NCI-H510A treated with DMSO at 0.1 percent for 48 hours (cell line): ENCODE results near the gene HOXA7.

ENCODE experiments used
- DNase-seq: peaks from one replicate; lab custom pipeline; 2025; lab: John Stamatoyannopoulos, UW

HOXA7 gene

DNA sequence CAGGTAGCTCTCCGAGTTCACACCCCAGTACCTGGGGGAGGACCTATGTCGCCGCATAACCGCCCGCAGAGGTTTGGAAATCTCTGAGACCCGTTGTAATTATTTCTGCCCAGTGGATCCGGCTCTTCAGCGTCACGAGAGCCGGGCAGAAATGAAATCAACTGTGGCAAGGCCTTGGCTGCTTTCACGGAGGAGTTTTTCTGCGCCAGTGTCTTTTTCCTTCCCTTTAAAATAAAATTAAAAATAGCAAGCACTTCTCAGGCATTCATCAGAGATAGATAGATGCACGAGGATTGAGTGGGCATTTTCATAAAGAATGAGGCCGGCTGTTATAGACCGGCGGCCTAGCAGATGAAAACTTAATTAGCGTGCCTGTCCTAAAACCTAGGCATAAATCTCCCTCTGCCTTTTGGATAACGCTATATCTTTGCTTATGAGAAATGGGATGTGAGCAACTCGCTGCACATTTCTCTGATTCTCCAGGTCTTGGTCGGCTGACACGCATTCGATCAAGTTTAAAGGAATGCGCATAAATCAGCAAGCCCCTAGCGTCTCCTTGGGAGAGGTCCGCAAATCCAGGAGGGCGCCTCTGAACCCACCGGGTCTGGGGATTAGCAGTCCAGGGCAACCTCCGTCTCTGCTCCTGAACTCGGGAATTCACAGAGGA, 37.0 kb upstream of the HOXA7 start:
- no peak for DNase-seq

DNA sequence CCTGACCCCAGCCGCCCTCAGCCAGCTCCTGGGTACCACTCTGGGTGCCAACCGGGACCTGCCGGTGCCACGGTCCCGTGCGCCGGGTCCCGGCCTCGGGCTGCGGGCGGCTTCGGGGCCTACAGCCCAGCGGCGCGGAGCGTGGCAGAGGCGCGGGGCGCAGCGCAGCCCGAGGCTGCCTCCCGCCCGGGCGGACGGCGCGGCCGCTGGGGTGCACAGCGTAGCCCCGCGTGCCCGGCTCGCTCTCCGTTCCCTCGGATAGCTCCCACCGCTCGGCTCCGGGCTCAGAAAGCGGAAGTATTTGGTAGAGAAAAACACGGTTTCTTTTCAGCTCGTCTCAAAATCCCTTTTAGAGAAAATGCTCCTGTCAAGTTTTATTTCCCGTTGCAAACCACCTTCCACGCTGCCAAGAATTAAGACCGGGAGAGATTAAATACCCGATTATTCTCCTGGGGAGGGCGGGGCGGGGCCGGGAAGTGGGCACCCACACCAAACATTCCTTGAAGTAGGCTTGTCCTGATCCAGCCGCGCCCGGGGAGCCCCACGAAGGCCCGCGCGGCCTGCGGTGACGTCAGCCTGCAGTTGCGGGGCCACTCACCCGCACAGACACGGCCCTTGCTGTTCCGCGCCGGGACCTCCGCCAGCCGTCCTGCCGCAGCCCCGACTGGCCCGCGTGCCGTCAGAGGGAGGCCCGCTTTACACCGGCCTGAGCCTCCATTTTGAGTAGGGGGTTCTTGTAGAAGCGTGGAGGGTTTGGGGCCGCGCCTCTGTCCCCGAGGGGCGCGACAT, 36.3 kb upstream of the HOXA7 start:
- no peak for DNase-seq

DNA sequence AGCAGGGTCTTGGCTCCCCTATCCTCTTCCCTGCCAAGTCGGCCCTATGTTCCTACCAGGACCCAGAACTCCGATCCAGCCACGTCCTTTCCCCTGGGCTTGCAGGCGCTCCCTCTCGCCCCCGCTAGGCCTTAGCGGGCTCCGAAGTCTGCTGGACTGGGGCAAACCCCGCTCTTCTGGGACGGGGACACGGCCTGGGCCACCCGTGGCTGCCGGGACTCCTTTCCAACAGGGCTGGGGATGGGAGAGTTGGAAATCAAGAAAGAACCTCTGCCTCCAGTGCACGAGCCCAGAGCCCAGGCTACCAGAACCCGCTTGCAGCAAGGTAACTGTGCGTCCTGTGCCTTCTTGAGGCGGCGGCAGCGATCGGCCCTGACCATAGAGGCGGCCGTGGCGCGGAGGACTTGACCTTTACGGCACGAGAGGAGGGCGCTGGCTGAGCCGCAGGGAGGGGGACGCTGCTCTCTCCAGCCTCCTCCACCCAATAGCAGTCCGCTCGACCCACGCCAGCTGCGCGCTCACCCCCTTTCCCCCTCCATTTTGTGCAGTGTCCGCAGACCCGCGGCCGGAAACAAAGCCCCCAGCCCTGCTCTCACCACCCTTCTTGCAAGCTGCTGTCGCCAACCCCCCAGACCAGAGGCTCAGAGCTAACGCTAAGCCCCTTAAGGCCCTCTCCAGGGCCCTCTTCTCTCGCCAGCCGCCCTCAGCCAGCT, 35.5 kb upstream of the HOXA7 start:
- DNase-seq: no peak

DNA sequence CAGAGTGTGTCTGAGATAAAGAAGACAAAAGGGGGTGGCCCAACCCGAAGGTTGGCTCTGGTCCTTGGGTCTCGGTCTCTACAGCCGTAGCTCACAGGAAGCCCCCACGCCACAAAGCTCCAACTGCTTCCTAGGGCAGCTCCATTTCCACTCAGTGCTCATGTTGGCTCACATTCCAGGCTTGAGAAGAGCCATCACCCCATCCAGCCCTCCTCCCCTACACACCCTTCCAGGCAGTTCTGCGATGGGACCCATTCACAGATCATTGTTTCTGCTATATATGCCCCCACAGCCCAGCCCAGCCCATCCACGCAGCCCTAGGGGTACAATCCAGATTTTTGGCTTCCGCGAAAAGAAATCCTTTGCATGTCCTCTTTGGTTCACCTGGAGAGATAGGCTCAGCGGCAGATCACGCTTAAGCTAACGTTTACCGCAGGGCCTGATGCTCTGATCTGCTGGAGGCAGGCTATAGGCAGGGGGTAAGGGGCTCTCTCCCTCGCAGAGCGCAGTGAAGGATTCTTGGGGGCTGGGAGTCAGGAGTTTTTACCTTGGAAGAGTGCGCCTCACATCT, 34.8 kb upstream of the HOXA7 start:
- no peak for DNase-seq

DNA sequence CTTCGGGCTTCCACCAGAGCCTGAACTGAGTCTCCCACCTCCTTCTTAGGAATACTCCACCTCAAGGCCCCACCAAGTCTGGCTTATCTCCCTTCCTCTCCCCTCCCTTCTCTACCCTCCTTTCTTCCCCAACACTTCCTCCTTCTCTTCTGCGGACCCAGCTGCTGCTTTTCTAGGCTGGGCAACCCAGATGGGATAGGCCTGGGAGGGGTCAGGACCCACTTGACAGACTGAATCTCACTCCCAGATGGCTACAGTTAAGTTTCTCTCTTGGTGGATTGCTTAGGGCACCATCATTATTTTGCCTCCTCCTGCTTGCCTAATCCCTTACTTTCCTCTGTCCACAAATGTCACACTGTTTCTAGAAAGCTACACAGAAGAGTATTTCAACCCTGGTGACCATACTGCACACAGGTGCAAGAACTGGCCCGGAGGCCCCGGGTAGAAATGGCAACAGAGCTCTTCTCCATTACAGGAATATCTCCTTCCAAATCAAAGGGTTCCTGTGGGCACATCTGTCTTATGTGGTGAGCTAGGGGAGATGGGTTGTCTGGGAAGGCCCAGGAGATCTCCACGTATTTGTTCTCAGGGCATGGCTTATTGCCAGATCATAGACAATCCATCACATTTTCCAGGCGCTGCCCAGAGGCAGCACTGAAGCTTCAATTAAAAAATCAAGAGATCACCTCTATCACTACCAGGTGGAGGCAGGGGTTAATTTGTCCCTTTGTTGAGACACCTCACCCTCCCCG, 33.7 kb upstream of the HOXA7 start:
- DNase-seq: no peak

DNA sequence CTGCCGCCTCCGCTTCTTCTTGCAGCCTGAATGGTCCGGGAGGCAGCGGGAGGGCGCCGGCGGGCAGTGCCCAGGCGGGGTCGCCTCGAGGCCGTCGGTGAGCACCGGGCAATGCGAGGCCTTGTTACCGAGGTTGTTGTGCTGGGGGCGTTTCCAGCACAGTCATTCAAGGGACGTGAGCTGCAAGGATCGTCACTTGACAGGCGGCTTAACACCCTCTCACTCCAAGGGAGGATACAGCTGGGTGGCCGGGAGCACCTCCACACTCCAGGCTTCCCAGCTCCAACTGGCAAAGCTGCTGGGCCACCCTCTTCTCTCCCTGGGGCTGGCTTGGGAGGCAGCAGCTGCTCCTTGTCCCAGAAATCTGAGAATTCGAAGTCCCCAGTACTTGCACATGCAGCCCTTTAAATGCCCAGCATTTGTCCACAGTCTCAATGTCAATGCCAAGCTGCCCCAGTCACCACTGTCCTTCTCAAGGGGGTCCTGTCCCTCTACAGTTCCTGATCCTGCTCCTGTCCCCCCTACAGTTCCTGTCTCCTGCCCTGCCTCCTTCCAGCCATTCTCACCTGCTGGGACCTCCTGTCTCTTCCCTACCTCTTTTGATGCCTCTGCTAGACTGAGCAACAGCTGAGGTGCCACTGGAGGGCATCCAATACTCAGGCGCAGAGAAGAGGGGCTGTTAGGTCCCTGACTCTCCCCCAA, 33.0 kb upstream of the HOXA7 start:
- no peak for DNase-seq

DNA sequence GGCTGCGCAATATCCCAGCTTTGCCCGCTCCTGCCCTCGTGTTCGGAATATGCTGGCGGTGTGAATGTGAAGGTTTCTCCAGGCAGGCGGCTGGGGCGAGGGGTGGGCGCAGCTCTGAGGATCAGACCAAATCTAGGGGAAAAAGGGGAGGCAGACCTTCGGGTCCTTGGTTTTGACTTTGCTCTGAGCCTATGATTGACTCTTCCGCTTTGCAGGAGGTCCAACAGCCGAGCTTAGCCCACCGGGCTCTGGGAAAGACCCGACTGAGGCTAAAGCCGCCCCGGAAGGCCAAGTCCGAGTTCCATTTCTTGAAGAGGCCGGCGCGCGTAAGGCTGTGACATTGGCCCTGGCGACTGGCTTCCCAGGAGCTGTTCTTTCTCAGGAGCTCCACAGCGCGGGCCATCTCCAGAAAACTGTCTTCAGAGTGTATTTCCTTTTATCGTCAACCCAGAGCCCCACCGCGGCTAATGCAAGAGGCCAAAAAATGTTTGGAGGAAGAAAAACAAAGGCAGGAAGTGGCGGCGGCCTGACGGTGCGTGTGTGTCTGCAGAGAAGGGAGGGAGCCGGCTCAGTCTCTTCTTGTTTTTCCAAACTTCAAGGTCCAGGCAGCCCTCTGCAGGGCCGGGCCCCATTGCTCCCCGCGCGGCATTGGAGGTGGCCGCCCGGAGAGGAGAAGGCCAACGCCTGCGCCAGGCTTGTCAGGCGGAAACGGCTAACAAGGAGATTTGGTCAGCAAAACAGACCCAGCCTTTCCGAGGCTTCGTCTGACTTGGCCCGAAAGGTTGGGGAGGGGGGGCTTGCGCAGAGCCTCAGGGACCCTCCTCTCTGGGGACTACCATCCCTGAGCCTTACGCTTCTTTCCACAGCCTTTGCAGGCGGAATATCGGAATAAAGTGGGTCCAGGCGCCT, 32.2 kb upstream of the HOXA7 start:
- no peak for DNase-seq

DNA sequence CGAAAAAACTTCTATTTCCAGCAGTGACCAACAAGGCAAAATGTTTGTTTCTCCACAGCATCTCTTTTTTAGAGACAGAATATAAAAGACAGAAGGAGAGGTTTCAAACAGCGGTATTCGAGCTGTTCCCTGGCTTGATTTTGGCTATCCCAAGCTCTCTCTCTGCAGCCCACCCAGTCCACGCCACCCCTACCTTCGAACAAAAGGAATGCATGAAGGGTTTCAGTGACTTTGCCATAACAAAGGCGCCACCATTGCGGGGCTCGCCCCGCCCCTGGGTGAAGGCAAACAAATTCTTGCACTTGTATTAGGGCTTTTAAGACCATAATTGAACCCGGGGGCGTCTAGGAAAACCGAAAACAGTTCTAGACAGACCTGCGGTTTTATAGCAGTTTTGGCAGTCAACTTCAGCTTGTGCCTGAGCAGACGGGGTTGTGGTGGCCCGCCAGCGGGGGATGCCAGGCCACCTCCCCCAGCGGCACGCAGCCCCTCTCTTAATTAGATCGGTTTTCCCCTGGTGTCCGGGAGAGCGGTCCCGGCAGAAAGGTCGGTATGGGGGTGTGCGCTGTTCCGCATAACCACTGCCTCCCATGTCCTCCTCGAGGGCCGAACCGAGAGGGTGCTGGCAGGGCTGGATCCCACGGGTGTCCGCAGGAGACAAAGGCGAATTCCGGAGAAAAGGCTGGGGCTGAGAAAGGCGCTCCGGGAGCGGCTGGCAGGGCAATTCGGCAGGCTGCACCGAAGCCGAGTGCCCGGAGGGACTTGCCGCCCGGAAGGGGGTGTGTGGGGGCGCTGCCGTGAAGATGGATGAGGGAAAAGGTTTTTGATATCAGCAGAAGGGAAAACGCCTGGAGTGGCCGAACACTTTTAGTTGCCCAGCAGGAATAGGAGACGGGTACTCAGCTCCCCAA, 31.3 kb upstream of the HOXA7 start:
- no peak for DNase-seq

DNA sequence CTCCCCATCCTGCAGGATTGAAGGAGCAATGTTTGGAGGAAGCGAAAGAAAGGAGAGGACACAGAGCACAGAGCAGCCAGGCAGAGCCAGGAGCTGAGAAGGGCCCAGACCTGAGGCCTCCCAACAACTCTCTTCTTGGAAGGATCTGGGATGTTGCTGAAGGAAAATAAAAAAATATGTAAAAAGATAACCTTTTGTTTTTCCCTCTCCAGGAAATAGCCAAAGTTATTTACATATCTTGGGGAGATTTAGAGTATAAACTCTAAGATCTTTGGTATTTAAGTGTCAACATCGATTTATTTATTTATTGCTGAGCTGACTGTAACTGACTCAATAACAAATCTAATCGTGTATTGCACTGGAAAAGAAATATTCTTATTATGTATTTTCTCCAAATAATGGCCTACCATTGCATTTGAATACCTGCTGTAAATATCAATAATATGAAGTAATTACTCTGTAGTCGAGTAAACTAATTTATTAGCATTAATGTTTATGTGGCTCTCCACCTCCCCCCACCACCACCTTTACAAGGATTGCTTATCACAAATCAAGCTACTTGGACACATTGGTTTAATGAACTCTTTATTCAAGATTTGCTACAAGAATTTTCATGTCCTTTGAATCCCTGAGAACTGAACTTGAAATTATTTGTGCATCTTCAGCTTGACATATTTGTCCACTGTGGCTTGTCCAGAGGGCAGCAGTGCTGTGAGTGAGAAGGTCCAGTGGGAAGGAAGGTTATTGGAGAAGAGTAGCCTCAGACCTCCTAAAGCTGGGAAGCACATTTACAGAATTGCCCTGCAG, 30.4 kb upstream of the HOXA7 start:
- DNase-seq: no peak

DNA sequence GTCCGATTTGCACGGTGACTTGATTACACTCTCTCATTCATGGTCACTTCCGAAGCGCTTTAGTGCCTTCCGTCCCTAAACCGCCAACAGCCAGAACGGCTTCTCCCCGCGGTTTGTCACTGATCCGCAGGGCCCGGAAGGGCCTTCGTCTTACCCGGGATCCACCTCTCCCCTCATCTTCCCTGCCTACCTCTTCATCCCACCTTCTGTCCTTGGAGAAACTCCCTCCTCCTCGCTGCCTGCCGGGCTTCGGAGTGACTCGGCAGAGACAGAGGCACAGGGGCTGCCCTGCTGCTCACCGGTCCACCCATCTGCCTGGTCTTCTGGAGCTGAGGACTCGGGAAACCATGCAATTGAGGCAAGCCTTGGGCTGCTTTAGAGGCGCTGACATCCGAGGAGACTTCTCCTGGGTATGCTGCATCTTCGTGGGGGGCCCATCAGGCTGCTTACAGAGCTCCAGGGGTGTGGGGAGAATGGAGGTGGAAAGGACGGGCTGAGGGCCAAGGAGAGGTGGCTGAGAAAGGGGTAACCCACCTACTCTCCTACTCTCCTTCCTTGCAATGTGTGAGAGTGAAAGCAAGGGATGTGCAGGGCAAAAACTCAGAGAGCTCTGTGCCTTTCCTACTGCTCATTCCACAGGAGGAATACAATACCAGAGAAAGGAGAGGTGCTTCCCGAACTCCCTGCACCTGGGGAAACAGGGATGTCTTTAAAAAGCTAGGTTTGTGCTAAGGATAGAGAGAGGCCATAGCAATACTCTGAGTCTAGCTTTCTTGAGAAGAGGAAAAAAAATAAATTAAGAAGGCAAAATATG, 29.6 kb upstream of the HOXA7 start:
- DNase-seq: no peak

DNA sequence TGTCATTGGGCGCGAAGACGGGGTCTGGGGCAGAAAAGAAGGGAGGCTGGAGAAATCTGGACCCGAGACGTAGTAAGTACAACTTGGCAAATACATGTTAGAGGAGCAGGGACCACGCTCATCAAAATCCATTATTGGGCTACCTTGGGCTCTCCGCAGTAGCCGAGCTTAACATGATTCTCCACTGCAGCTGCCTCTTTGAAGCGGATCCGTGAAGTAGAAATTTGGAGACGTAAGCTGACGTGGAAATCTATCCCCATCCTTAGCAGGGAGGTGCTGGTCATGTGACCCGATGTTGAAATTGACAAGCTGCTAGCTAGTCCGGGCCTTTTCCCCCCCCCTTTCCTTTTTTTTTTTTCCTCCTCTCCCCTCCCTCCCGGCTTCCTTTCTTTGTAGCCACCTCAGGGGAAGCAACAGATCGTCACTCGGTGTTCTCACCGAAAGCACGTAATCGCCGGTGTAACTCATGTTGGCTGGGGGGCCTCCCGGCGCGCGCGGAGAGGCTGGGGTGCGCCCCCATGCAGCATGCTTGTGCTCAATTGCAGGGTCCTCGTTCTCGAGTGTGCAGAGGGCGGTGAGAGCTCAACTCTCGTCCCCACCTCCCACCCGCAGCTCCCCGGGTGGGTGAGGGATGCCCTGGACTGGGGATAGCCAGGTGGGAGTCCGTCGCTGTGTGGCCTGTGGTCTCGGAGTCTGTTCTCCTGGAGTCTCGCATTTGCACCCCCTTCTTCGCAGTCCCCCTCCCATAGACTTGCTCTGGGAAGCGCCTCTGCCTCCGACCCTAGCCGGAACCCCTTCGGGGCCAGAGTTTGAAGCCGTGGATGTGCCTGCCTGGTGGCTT, 28.8 kb upstream of the HOXA7 start, which contains the start of gene HOXA11:
TSS of gene HOXA11 (minus strand) at position 220 of the 841 bp plus-strand sequence. CDS start at position 132, 88 bp downstream.
- peak; percentile 25 for DNase-seq

DNA sequence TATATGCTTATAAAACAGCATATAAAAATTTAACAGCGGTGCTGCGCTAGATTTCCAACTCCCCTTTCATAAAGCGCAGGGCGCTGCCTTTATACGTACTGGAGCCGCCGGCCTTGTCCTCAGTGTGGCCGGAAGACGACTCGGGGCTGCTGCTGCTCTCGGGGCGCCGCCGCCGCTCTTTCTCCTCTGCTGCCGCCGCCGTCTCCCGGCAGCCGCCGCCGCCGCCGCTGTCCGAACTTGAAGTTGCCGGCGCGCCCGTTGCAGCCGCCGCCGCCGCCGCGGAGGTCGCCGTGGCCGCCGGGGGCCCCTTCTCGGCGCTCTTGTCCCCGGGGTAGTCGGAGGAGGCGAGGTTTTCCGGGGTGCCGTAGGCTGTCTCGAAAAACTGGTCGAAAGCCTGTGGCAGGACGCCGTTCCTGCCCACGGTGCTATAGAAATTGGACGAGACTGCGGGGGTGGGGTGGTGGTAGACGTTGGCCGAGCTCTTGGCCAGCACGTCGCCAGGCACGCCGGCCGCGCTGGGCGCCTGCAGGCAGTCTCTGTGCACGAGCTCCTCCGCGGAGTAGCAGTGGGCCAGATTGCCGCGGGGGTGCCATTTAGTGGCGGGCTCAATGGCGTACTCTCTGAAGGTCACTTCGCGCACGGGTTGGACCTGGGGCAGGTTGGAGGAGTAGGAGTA, 28.0 kb upstream of the HOXA7 start:
- DNase-seq: peak; percentile 54

DNA sequence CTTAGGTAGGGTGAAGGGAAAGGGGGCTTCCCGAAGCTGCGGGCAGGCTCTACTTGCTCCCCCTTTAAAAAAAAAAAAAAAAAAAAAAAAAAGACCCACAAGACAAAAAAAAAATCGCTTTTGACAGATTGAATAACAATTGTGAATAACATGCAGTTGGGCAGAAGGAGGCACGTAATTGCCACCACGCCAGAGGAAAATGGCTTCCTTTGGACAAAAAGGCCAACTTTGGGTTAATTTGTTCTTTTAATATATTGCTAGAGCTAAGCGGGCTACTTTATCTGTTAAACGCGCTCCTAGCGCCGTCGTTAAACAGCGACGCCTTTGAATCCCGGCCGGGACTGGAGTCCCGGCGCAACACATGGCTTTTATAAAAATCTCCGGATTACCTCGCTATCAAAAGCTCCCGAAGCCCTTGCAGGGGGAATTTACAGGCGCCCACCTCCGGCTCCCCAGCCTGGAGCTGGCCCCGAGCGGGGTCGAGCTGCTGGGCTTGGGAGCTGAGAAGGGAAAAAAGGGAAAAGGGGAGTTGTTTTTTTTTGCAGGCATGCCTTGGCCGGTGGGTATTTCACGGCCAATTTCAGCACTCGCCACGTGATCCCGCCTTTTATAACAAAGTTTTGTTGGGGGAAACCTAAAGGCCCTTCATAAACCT, 27.3 kb upstream of the HOXA7 start:
- peak; percentile 43 for DNase-seq

DNA sequence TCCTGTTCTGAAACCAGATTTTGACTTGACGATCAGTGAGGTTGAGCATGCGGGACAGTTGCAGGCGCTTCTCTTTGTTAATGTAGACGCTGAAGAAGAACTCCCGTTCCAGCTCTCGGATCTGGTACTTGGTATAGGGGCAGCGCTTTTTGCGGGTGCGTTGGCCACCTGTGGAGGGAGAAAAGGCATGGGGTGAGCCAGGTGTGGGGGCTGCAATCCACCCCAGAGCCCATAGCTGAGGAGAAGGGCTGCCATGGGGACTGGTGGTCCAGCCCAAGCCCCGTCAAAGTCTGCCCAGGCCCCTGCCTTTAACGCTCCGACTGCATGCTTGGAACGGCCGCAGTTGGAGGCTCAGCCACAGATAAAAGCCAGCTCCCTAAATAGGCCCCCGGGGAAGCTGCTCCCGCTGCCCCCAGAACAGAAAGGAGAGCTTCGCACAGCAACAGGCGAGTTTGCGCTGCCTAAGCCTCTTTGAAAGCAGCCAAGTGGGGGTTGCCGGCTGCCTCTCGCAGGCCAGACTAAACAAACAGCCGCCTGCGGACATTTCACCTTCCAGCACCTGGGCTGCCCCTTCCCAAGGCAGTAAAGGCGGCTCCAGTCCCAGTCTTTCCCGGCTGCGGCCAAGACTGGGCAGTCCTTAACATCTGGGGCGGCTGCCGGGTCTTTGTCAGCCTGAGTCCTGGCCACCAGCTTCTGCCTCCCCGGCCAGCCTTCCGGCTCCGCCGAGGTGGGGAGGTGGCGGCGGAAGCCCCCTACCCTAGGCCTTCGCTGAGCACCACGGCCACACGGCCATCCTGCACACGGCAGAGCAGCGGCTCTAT, 26.6 kb upstream of the HOXA7 start:
- DNase-seq: peak; percentile 30
